ENCODE results near the gene IMPG2. TPM values are rescaled to one million over a fixed set of nuclear protein-coding genes. Genes with fewer than 3 reads are reported as not detected.

Gene IMPG2
- total and polyA plus RNA-seq, 2 donors (not counting 1 experiment from before 2014, with no cell fraction given): 0.21 to 0.44 TPM

DNA sequence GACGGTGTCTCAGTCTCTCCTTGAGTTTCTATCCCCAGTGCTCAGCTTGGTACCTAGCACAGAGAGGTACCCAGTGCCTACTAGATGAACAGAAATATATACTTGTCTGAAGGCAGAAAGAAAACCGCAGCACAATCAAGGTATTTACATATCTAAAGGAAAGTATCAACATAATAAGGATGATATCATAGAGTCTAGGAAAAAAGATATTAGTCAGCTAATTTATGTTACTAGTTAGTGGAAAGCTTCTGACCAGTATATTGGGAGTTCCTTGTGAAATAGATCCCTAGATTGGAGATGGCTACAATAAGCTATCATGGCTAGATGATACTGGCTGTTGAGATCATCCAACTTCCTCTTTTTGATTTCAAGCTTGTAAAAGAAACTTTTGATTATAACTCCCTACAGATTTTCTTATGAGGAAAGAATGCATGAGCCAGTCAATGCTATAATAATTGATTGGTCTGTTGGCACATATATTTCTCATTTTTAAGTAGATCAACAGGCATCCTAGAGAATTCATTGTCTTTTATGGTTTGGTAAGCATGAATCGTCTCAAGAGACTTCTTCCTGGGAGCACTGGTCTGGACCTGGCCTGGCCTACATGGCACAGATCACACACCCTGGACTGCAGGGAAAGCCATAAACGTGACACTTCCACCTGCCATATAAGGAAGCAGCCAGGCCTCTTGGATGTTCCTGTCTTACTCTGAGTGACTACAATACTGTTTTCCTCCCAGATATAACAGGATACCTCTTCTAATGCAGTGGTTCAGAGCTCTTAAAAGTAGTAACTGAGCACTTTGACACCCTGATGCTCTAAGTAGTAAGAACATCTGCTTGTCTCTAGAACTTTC lies 60.7 kb downstream of the IMPG2 start:
- H3K9me3 ChIP-seq (ENCODE audit: control extremely low read depth in 1 of 3, control insufficient read depth in 2 of 3, insufficient read depth in 1 of 3, low read length in 2 of 3): no peaks in the 10 kb centered on the region
- H3K9ac ChIP-seq (ENCODE audit: low read length): no peak overlapping the region
- CTCF ChIA-PET: no interaction called here
- TF ChIP-seq, protein P1, sequence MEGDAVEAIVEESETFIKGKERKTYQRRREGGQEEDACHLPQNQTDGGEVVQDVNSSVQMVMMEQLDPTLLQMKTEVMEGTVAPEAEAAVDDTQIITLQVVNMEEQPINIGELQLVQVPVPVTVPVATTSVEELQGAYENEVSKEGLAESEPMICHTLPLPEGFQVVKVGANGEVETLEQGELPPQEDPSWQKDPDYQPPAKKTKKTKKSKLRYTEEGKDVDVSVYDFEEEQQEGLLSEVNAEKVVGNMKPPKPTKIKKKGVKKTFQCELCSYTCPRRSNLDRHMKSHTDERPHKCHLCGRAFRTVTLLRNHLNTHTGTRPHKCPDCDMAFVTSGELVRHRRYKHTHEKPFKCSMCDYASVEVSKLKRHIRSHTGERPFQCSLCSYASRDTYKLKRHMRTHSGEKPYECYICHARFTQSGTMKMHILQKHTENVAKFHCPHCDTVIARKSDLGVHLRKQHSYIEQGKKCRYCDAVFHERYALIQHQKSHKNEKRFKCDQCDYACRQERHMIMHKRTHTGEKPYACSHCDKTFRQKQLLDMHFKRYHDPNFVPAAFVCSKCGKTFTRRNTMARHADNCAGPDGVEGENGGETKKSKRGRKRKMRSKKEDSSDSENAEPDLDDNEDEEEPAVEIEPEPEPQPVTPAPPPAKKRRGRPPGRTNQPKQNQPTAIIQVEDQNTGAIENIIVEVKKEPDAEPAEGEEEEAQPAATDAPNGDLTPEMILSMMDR (IDR thresholded peaks at IDR 0.05): no peak
- TF ChIP-seq EZH2 (IDR thresholded peaks at IDR 0.05; ENCODE audit: borderline replicate concordance, insufficient read depth, low read depth, low read length, poor library complexity, severe bottlenecking): no peak
- Mint-ChIP-seq H3K4me3 (no peak overlapping the region), H3K4me1 (no peaks in the 10 kb centered on the region), H3K27ac (no peak overlapping the region), H3K9me3 (ENCODE audit: insufficient read depth) (no peaks in the 10 kb centered on the region), H3K27me3 (no peaks in the 10 kb centered on the region)
- 80% methylated on average over 2 of the region's 4 CpGs for WGBS (ENCODE audit: insufficient coverage)
- no peak overlapping the region for H3K27ac ChIP-seq (ENCODE audit: low read length in 2 of 2)
- ATAC-seq (ENCODE audit: low read depth) (no peak), DNase-seq (no peak)
- no peaks in the 10 kb centered on the region for H3K36me3 ChIP-seq (replicated peaks in 1 of 2; ENCODE audit: control extremely low read depth in 1 of 2, control insufficient read depth in 1 of 2, extremely low read depth in 1 of 2, insufficient read depth in 2 of 2, low read length in 1 of 2)
- H3K4me1 ChIP-seq (ENCODE audit: control insufficient read depth in 2 of 2, insufficient read depth in 2 of 2, low read length in 2 of 2): no peaks in the 10 kb centered on the region
- H4K20me1 ChIP-seq (ENCODE audit: control insufficient read depth, insufficient read depth, low read length, poor library complexity, severe bottlenecking): no peaks in the 10 kb centered on the region
- H3K27me3 ChIP-seq (replicated peaks in 1 of 4; ENCODE audit: control extremely low read depth in 1 of 4, control insufficient read depth in 3 of 4, insufficient read depth in 4 of 4, low read length in 3 of 4): no peaks in the 10 kb centered on the region
- no peak overlapping the region for H2AFZ ChIP-seq (ENCODE audit: insufficient read depth, low read depth, low read length, poor library complexity, severe bottlenecking)
- intact Hi-C loops (cut with micrococcal nuclease): no loop called here
- H3K4me2 ChIP-seq (replicated peaks; ENCODE audit: low read depth, low read length, poor library complexity, severe bottlenecking): no peak overlapping the region
- H3K79me2 ChIP-seq (ENCODE audit: control insufficient read depth, insufficient read depth, low read length): no peaks in the 10 kb centered on the region
- no peak overlapping the region for H3K4me3 ChIP-seq (ENCODE audit: control extremely low read depth in 1 of 5, extremely low read depth in 1 of 5, insufficient read depth in 1 of 5, low read depth in 2 of 5, low read length in 4 of 5)
- POLR2A ChIA-PET: no interaction called here

DNA sequence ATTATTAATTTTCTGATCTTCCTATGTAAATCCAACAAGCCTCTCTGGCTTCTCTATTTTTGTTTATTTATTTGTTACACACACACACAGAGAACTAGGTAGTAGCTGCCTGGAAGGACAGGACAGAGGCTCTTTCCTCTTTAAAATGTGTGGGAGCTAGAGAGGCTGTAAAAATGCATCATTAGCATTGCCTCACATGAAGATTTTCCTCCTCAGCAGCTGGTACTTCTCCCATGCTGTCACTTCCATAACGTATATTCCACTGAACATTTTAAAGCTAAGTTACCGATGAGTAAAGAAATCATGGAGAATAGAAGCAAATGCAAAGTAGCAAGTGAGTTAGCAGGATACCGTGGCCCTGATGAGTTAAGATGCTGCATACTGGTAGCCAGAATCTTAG lies 63.9 kb downstream of the IMPG2 start:
- H3K27ac Mint-ChIP-seq: no peak overlapping the region
- CTCF ChIA-PET: no interaction called here

More for the DNA sequence above, 63.9 kb downstream of the IMPG2 start:
- Histone ChIP-seq H3K36me3 (replicated peaks in 1 of 2; ENCODE audit: control extremely low read depth in 1 of 2, control insufficient read depth in 1 of 2, extremely low read depth in 1 of 2, insufficient read depth in 2 of 2, low read length in 1 of 2) (no peaks in the 10 kb centered on the region), H3K27ac (ENCODE audit: low read length in 2 of 2) (no peak overlapping the region), H3K9ac (ENCODE audit: low read length) (no peak overlapping the region), H4K20me1 (ENCODE audit: control insufficient read depth, insufficient read depth, low read length, poor library complexity, severe bottlenecking) (no peaks in the 10 kb centered on the region), H3K4me2 (replicated peaks; ENCODE audit: low read depth, low read length, poor library complexity, severe bottlenecking) (no peak overlapping the region), H3K9me3 (ENCODE audit: control extremely low read depth in 1 of 3, control insufficient read depth in 2 of 3, insufficient read depth in 1 of 3, low read length in 2 of 3) (no peaks in the 10 kb centered on the region), H3K79me2 (ENCODE audit: control insufficient read depth, insufficient read depth, low read length) (no peaks in the 10 kb centered on the region), H3K4me1 (ENCODE audit: control insufficient read depth in 2 of 2, insufficient read depth in 2 of 2, low read length in 2 of 2) (no peaks in the 10 kb centered on the region), H3K4me3 (ENCODE audit: control extremely low read depth in 1 of 5, extremely low read depth in 1 of 5, insufficient read depth in 1 of 5, low read depth in 2 of 5, low read length in 4 of 5) (no peak overlapping the region), H3K27me3 (replicated peaks in 1 of 4; ENCODE audit: control extremely low read depth in 1 of 4, control insufficient read depth in 3 of 4, insufficient read depth in 4 of 4, low read length in 3 of 4) (no peaks in the 10 kb centered on the region), H2AFZ (ENCODE audit: insufficient read depth, low read depth, low read length, poor library complexity, severe bottlenecking) (no peak overlapping the region)
- WGBS (ENCODE audit: insufficient coverage): 94% methylated on average over 2 of the region's 3 CpGs
- ATAC-seq (ENCODE audit: low read depth) (no peak), DNase-seq (no peak)
- TF ChIP-seq, protein P1 (IDR thresholded peaks at IDR 0.05): no peak
- no peak for TF ChIP-seq EZH2 (IDR thresholded peaks at IDR 0.05; ENCODE audit: borderline replicate concordance, insufficient read depth, low read depth, low read length, poor library complexity, severe bottlenecking)
- Mint-ChIP-seq H3K27me3 (no peaks in the 10 kb centered on the region), H3K4me3 (no peak overlapping the region), H3K4me1 (no peaks in the 10 kb centered on the region), H3K9me3 (ENCODE audit: insufficient read depth) (no peaks in the 10 kb centered on the region)
- POLR2A ChIA-PET: no interaction called here
- intact Hi-C loops (cut with micrococcal nuclease): no loop called here
